ENCODE data around the gene MBD4. TPM values are rescaled to one million over a fixed set of nuclear protein-coding genes. Genes with fewer than 3 reads are reported as not detected.
A peak's percentile ranks its signal among the peaks of the same experiment; 100 is the strongest.
"Not testable (repeated sequence)": the region's sequence is repeated elsewhere in the genome, so short reads cannot be mapped to it uniquely, and the experiment has no call there.

The MBD4 gene
- total RNA-seq, 2 donors from 2014 or later: 23.0 to 32.5 TPM

DNA sequence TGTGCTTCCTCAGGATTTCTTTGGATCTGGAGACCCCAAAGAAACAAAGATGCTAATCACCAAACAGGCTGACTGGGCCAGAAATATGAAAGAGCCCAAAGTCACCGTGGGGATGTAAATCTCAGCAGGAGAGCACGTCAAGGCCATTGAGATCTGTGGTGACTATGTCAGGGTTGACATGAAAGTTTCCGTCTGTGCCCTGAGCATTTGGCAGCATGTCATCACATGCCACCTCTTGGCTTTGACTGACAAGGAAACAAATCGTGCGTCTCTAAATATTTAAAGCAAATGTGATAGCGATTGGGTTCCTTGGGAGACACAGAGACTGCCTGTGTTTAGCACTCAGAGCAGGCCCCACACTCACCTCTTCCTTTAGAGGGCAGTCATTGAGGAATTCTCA, 46.5 kb downstream of the MBD4 start:
- Histone ChIP-seq H3K4me1 (ENCODE audit: control insufficient read depth in 1 of 2, low read depth in 2 of 2) (peaks cover 3 to 16% of the 10 kb centered on the region in 2 donors), H3K36me3 (peaks cover 37% of the 10 kb centered on the region), H3K27ac (no peak overlapping the region), H3K4me3 (no peak overlapping the region), H3K27me3 (replicated peaks; ENCODE audit: insufficient read depth) (no peaks in the 10 kb centered on the region), H3K9me3 (no peaks in the 10 kb centered on the region)
- TF ChIP-seq, protein P1, sequence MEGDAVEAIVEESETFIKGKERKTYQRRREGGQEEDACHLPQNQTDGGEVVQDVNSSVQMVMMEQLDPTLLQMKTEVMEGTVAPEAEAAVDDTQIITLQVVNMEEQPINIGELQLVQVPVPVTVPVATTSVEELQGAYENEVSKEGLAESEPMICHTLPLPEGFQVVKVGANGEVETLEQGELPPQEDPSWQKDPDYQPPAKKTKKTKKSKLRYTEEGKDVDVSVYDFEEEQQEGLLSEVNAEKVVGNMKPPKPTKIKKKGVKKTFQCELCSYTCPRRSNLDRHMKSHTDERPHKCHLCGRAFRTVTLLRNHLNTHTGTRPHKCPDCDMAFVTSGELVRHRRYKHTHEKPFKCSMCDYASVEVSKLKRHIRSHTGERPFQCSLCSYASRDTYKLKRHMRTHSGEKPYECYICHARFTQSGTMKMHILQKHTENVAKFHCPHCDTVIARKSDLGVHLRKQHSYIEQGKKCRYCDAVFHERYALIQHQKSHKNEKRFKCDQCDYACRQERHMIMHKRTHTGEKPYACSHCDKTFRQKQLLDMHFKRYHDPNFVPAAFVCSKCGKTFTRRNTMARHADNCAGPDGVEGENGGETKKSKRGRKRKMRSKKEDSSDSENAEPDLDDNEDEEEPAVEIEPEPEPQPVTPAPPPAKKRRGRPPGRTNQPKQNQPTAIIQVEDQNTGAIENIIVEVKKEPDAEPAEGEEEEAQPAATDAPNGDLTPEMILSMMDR (IDR thresholded peaks at IDR 0.05): no peak
- DNase-seq (ENCODE audit: low spot score) (no peak), ATAC-seq (ENCODE audit: insufficient number of reproducible peaks, low FRiP score, low read depth) (no peak)

DNA sequence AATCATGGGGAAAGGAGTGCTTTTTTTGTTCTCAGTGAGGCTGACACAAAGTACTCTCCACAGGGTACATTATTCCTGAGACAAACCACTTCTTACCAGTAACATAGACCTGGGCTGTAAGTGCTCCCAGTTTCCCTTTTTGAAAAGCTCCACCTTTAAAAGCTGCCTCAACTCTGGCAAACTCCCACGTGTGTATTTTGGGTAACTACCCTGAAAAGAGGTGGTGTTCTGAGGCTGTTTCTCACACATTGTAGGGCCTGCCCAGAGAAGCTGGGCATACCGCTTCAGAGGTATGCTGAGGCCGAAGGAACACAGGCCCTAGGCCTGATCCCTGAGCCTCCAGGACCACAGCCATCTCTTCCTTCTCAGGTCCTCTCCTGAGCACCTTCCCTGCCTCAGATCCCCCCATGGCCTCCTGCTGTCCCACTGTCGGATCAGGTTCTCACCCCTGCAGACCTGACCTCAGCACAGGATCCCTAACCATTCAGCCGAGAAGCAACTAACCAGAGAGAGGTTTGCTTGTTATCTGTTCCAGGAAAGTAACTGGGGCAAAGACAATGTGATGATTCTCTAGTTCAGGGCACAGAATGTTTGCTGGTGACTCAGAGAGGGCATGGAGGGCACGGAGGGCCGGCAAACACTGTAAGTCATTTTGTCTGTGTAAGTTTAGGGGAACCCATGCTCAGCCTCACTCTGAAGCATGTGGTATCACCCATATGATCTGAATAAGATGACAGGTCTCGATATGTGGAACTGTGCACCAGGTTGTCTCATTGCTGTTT, 47.5 kb downstream of the MBD4 start:
- peaks cover 44% of the 10 kb centered on the region for H3K36me3 ChIP-seq
- ATAC-seq (ENCODE audit: insufficient number of reproducible peaks, low FRiP score, low read depth): not testable (repeated sequence)

DNA sequence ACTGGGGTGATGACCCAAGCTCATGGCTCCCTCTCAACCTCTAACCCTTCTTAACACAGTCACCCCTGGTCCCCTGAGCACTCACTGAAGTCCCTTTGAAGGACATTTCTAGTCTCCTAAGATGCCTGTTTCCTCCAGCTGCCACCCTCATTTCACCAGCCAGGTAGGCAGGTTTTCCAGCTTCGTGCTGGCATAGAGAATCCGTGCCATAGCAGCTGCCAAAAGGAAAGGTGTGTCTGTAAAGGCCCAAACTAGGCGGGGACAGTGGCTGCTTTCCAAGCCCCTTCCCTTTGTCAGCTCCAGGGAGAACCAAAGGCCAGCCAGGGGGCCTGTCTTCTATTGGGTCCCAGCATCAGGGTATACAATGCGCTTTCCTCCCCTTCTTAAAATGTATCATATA, 48.2 kb downstream of the MBD4 start:
- H3K4me3 ChIP-seq; ATAC-seq (ENCODE audit: insufficient number of reproducible peaks, low FRiP score, low read depth); H3K4me1 ChIP-seq (ENCODE audit: control insufficient read depth in 1 of 2, low read depth in 2 of 2); H3K27ac ChIP-seq; H3K9me3 ChIP-seq; DNase-seq (ENCODE audit: low spot score); H3K27me3 ChIP-seq (replicated peaks; ENCODE audit: insufficient read depth): not testable (repeated sequence)
- peaks cover 48% of the 10 kb centered on the region for H3K36me3 ChIP-seq

More for the DNA sequence above, 47.5 kb downstream of the MBD4 start:
- not testable (repeated sequence) for H3K4me3 ChIP-seq; H3K27ac ChIP-seq; H3K27me3 ChIP-seq (replicated peaks; ENCODE audit: insufficient read depth); H3K9me3 ChIP-seq; DNase-seq (ENCODE audit: low spot score); H3K4me1 ChIP-seq (ENCODE audit: control insufficient read depth in 1 of 2, low read depth in 2 of 2)

DNA sequence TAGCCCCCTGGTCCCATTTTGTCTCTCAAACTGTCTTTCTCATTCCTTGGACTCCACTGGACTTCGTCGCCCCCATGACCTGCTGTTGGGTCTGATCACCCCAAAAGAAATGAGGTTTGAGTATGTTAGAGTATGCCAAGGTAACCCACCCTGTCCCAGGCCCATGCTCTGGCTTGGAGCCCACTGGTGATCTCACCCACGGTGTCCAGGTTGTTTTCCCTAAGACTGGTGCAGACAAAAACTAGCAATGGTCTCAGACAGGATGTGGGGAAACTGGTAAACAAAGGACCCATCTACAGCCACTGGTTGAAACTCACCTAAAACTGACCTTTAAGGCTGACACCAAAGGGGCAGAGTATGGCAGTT, 50.2 kb downstream of the MBD4 start:
- DNase-seq (ENCODE audit: low spot score): no peak
- Histone ChIP-seq H3K36me3 (peaks cover 45% of the 10 kb centered on the region), H3K27me3 (replicated peaks; ENCODE audit: insufficient read depth) (no peaks in the 10 kb centered on the region), H3K4me1 (ENCODE audit: control insufficient read depth in 1 of 2, low read depth in 2 of 2) (peaks cover 0 to 7% of the 10 kb centered on the region in 2 donors), H3K4me3 (no peak overlapping the region), H3K9me3 (no peaks in the 10 kb centered on the region), H3K27ac (peak overlapping the region in 1 of 2 donors; percentile 34)
- ATAC-seq (ENCODE audit: insufficient number of reproducible peaks, low FRiP score, low read depth): no peak
- TF ChIP-seq, protein P1 (IDR thresholded peaks at IDR 0.05): no peak

DNA sequence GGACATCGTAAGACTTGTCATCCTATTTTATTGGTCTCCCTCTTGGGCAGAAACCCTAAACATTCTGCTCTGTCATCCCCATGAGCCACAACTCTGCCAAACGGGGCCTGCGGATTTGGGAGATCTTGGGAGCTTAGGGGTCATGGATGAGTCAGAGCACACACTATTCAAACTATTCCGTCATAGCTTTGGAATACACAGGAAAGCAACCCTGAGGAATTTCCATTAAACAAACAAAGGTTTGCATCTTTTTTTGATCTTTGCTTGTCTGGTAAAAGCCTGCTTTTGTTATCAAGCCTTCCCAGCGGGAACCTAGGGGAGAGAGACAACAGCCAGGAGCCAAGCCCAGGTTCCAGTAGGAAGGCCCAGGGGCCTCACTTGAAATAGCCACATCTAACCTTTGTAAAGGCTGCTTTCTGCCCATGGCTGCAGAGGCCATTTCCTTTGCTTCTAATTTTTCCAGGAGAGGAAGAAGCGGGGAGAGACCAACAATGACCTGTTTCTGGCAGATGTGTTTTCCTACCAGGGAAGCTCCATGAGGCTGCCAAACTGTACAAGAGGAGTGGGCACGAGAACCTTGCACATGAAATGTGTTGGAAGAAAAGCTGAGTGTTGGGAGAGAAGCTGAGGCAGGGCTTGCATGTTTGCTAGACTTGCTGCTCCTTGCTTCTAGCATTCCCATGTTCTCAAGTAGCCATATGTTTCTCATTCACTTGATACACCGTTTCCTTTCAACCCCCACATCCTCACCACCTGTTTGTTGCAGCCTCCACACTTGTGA, 50.8 kb downstream of the MBD4 start:
- not testable (repeated sequence) for H3K4me1 ChIP-seq (ENCODE audit: control insufficient read depth in 1 of 2, low read depth in 2 of 2); H3K9me3 ChIP-seq; H3K27me3 ChIP-seq (replicated peaks; ENCODE audit: insufficient read depth); DNase-seq (ENCODE audit: low spot score); H3K4me3 ChIP-seq
- H3K27ac ChIP-seq: peak overlapping the region in 1 of 2 donors; percentile 52
- H3K36me3 ChIP-seq: peaks cover 45% of the 10 kb centered on the region
- peak; percentile 32 for ATAC-seq (ENCODE audit: insufficient number of reproducible peaks, low FRiP score, low read depth)

DNA sequence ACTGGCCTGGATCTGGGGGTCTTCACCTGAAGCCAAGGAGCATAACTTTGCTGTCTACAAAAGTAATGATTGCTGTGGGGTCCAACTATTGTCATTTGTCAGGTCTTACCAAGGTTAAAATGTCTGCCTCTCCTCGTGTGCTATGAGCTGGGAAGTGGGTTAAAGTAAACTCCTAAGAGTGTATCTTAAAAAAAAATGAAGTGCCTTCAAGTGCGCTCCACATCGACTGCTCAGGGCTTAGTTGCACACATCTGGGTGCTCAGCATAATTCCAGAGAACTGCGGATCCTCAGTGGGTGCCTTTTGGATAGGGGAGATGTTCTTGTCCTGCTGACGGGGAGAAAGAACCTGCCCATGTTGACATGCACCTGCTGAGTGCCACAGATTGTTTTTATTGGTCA, 52.3 kb downstream of the MBD4 start:
- peaks cover 42% of the 10 kb centered on the region for H3K36me3 ChIP-seq
- TF ChIP-seq, protein P1 (IDR thresholded peaks at IDR 0.05): no peak
- no peaks in the 10 kb centered on the region for H3K27me3 ChIP-seq (replicated peaks; ENCODE audit: insufficient read depth)
- H3K27ac ChIP-seq: no peak overlapping the region
- no peak for DNase-seq (ENCODE audit: low spot score)
- no peak overlapping the region for H3K4me3 ChIP-seq
- ATAC-seq (ENCODE audit: insufficient number of reproducible peaks, low FRiP score, low read depth): no peak
- peaks cover 0 to 7% of the 10 kb centered on the region in 2 donors for H3K4me1 ChIP-seq (ENCODE audit: control insufficient read depth in 1 of 2, low read depth in 2 of 2)
- H3K9me3 ChIP-seq: no peaks in the 10 kb centered on the region

All from thoracic aorta (tissue), 2 donors.